Measurements from ENCODE around the gene RASGRF2. TPM values are rescaled to one million over a fixed set of nuclear protein-coding genes. Genes with fewer than 3 reads are reported as not detected.

RASGRF2 gene
- polyA plus RNA-seq, 2 of the 4 experiments (the other 2 are of a cell fraction) = 1.4 to 2.1 TPM

- Histone ChIP-seq H3K4me3 (no peak overlapping the region), H3K9me3 (no peaks in the 10 kb centered on the region), H3K27ac (no peak overlapping the region), H3K4me2 (no peak overlapping the region), H3K4me1 (no peaks in the 10 kb centered on the region)
- FAIRE-seq (no peak), ATAC-seq (no peak), DNase-seq (ENCODE audit: low read depth in 1 of 2, low spot score in 1 of 2) (no peak)
- 65% methylated on average over 2 of the region's 2 CpGs for WGBS (ENCODE audit: missing lambda C conversion rate)
- ChIA-PET CTCF (interaction anchor here (1.0 kb wide), 2 partner anchors 18 to 73 kb away, joined by 3 read pairs; no protein-coding TSS in a partner anchor), POLR2A (no interaction called here)
- TF ChIP-seq HDAC2 (IDR thresholded peaks at IDR 0.05) = no peak
- no peak for TF ChIP-seq RCOR1 (IDR thresholded peaks at IDR 0.05; ENCODE audit: low read depth, low read length)
- TF ChIP-seq HMGXB4 (CRISPR knock-in tag; IDR thresholded peaks at IDR 0.05; ENCODE audit: borderline replicate concordance) = no peak
- TF ChIP-seq, protein P1, sequence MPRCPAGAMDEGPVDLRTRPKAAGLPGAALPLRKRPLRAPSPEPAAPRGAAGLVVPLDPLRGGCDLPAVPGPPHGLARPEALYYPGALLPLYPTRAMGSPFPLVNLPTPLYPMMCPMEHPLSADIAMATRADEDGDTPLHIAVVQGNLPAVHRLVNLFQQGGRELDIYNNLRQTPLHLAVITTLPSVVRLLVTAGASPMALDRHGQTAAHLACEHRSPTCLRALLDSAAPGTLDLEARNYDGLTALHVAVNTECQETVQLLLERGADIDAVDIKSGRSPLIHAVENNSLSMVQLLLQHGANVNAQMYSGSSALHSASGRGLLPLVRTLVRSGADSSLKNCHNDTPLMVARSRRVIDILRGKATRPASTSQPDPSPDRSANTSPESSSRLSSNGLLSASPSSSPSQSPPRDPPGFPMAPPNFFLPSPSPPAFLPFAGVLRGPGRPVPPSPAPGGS (IDR thresholded peaks at IDR 0.05) = no peak
- no peak for TF ChIP-seq EHF (CRISPR knock-in tag; IDR thresholded peaks at IDR 0.05)
- TF ChIP-seq ZNF302 (CRISPR knock-in tag; IDR thresholded peaks at IDR 0.05) = no peak
- no peak for TF ChIP-seq CBX2 (IDR thresholded peaks at IDR 0.05; ENCODE audit: borderline replicate concordance, low read depth)
- TF ChIP-seq JUN (IDR thresholded peaks at IDR 0.05) = no peak
- no peak for TF ChIP-seq FOXS1 (CRISPR knock-in tag; IDR thresholded peaks at IDR 0.05)
- no peak for TF ChIP-seq E2F6 (IDR thresholded peaks at IDR 0.05; ENCODE audit: borderline replicate concordance, low read depth)
- no peak for TF ChIP-seq SREBF2 (IDR thresholded peaks at IDR 0.05)
- TF ChIP-seq CBX8 (IDR thresholded peaks at IDR 0.05) = no peak
These were observed 266.1 kb downstream of the RASGRF2 start for GRCh38 chr5:81226286-81226685.

DNA sequence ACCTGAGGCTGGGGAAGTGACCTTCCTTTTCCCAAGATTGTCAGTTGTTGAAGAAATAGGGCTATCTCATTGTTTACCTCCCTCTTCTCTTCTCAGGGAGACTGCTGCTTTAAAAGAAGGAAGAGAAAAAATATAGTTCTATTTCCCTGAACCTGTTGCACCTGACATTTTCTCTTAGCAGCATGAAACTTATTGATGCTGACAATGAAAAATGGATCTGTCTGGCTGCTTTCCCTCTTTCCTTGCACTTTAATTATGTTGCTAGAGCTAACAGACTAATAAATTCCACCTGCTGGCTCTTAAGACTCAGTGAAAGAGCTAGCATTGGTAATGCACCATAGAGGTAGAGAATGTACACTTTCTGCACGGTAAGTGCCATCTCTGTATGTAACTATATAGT lies 266.8 kb downstream of the RASGRF2 start:
- Histone ChIP-seq H3K4me2 (no peak overlapping the region), H3K27ac (no peak overlapping the region), H3K4me1 (no peaks in the 10 kb centered on the region), H3K4me3 (no peak overlapping the region), H3K9me3 (no peaks in the 10 kb centered on the region)
- ATAC-seq = no peak
- 17% methylated on average over 1 of the region's 1 CpG for WGBS (ENCODE audit: missing lambda C conversion rate)
- no peak for DNase-seq (ENCODE audit: low read depth in 1 of 2, low spot score in 1 of 2)
- no peak for FAIRE-seq
- POLR2A ChIA-PET = no interaction called here
- TF ChIP-seq HDAC2 (IDR thresholded peaks at IDR 0.05) = no peak
- TF ChIP-seq, protein P2, sequence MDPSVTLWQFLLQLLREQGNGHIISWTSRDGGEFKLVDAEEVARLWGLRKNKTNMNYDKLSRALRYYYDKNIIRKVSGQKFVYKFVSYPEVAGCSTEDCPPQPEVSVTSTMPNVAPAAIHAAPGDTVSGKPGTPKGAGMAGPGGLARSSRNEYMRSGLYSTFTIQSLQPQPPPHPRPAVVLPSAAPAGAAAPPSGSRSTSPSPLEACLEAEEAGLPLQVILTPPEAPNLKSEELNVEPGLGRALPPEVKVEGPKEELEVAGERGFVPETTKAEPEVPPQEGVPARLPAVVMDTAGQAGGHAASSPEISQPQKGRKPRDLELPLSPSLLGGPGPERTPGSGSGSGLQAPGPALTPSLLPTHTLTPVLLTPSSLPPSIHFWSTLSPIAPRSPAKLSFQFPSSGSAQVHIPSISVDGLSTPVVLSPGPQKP (IDR thresholded peaks at IDR 0.05; ENCODE audit: low read depth, low read length) = no peak
- no peak for TF ChIP-seq RCOR1 (IDR thresholded peaks at IDR 0.05; ENCODE audit: low read depth, low read length)
- TF ChIP-seq ZC3H11A (IDR thresholded peaks at IDR 0.05) = no peak
- TF ChIP-seq BHLHE40 (IDR thresholded peaks at IDR 0.05; ENCODE audit: low read depth, low read length) = no peak
- no peak for TF ChIP-seq MAFK (IDR thresholded peaks at IDR 0.05; ENCODE audit: partially characterized antibody)
- TF ChIP-seq CHD2 (IDR thresholded peaks at IDR 0.05; ENCODE audit: low read length, partially characterized antibody) = no peak
- no peak for TF ChIP-seq USF2 (IDR thresholded peaks at IDR 0.05)
- TF ChIP-seq, protein P3, sequence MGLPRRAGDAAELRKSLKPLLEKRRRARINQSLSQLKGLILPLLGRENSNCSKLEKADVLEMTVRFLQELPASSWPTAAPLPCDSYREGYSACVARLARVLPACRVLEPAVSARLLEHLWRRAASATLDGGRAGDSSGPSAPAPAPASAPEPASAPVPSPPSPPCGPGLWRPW (IDR thresholded peaks at IDR 0.05) = no peak
- TF ChIP-seq TP53 (CRISPR knock-in tag; IDR thresholded peaks at IDR 0.05) = no peak
- no peak for TF ChIP-seq SREBF2 (IDR thresholded peaks at IDR 0.05)
- CTCF ChIA-PET = interaction anchor here (1.0 kb wide), 2 partner anchors 17 to 72 kb away, joined by 3 read pairs; no protein-coding TSS in a partner anchor

Measured in A549 (cell line).